Embryonic facial prominence (tissue), 1 donor: ENCODE data around the gene PSPH.

Experiments
- DNase-seq: peaks from one replicate; pipeline ENCODE4 v3.0.0-alpha.2; 2016; ENCODE audit errors: extremely low spot score

Gene PSPH

GRCh38 chr7:56007167-56007652 is 44.0 kb downstream of the PSPH start:
- DNase-seq: no peak

GRCh38 chr7:56003749-56004148 is 47.5 kb downstream of the PSPH start:
- no peak for DNase-seq

GRCh38 chr7:55996856-55997500 is 54.3 kb downstream of the PSPH start:
- DNase-seq: no peak

- no peak for DNase-seq
Observed at GRCh38 chr7:55992346-55992745, 58.9 kb downstream of the PSPH start.

GRCh38 chr7:55983537-55983936 is 67.7 kb downstream of the PSPH start:
- DNase-seq: no peak

- DNase-seq: no peak
Observed at GRCh38 chr7:55980266-55980665, 71.0 kb downstream of the PSPH start.

GRCh38 chr7:55977831-55978230 is 73.4 kb downstream of the PSPH start:
- no peak for DNase-seq

GRCh38 chr7:55975988-55976633 is 75.1 kb downstream of the PSPH start:
- DNase-seq: no peak

GRCh38 chr7:55973747-55974250 is 77.4 kb downstream of the PSPH start:
- no peak for DNase-seq

- DNase-seq: no peak
Observed at GRCh38 chr7:55970978-55971377, 80.3 kb downstream of the PSPH start.

- no peak for DNase-seq
Observed at GRCh38 chr7:55970561-55970960, 80.7 kb downstream of the PSPH start.

GRCh38 chr7:55969391-55969790 is 81.9 kb downstream of the PSPH start:
- no peak for DNase-seq

GRCh38 chr7:55966851-55967250 is 84.4 kb downstream of the PSPH start:
- no peak for DNase-seq

- DNase-seq: no peak
Observed at GRCh38 chr7:55965805-55966421, 85.3 kb downstream of the PSPH start.

- DNase-seq: no peak
Observed at GRCh38 chr7:55965100-55965470, 86.2 kb downstream of the PSPH start.

GRCh38 chr7:55964261-55965099 is 86.8 kb downstream of the PSPH start, which contains the start of gene NIPSNAP2:
NIPSNAP2 (plus strand) TSS chr7:55964585; CDS start chr7:55964610, 25 bp downstream.
- peak; percentile 14 for DNase-seq

GRCh38 chr7:55963584-55964168 is 87.6 kb downstream of the PSPH start:
- DNase-seq: no peak

- DNase-seq: no peak
Observed at GRCh38 chr7:55962014-55962413, 89.2 kb downstream of the PSPH start.
